ENCODE results near the gene GOT1.

Gene GOT1

DNA sequence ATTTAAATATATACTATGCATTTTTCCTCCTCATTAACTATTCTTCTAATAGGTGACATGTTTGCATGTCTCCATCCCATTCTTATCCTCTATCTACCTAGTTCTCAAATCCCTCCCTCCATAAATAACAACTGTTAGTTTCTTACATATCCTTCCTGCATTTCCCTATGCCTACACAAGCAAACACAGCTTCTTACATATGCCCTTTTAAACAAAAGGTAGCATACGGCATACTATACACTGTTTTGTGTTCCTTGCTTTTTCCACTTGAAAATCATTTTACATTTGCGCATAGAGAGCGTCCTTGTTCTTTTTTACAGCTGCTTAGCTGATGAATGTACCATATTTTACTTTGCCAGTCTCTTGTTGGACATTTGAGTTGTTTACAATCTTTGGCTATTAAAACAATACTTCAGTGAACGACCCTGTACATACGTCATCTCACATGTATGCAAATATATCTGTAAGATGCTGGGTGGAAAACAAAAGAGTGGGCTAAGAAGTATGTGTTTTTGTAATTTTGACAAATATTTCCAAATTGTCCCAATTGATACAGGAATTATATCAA, 7.8 kb downstream of the GOT1 start:
- TF ChIP-seq, protein P1, sequence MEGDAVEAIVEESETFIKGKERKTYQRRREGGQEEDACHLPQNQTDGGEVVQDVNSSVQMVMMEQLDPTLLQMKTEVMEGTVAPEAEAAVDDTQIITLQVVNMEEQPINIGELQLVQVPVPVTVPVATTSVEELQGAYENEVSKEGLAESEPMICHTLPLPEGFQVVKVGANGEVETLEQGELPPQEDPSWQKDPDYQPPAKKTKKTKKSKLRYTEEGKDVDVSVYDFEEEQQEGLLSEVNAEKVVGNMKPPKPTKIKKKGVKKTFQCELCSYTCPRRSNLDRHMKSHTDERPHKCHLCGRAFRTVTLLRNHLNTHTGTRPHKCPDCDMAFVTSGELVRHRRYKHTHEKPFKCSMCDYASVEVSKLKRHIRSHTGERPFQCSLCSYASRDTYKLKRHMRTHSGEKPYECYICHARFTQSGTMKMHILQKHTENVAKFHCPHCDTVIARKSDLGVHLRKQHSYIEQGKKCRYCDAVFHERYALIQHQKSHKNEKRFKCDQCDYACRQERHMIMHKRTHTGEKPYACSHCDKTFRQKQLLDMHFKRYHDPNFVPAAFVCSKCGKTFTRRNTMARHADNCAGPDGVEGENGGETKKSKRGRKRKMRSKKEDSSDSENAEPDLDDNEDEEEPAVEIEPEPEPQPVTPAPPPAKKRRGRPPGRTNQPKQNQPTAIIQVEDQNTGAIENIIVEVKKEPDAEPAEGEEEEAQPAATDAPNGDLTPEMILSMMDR (conservative IDR thresholded peaks at IDR 0.05; ENCODE audit: control insufficient read depth, insufficient read depth, low read depth, low read length) = no peak
- no peak for DNase-seq (ENCODE audit: low read depth)
- no peak overlapping the region for H3K4me3 ChIP-seq (ENCODE audit: control insufficient read depth, low read depth, low read length)

DNA sequence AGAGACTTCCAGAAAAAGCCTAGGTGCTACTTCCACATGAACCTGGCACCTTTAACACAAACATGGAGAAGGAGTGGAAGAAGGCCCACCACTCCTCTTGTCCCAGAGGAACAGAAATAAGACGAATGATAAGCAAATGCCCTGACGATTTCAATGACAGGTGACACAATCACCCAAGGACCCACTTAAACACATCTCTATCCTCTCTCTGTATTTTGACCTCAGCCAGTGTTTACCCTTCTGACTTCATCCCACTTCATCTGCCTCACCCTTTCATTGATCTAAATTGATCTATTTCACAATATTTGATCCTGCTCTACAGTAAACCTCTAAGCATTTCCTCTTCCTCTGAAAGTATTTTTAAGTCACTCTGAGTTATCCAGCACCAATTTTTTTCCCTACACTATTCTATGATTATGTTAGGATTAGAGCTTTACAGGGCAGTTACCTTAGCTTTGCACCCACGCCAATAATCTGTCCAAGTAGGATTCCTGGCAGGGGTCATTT, 9.1 kb downstream of the GOT1 start:
- TF ChIP-seq, protein P1 (conservative IDR thresholded peaks at IDR 0.05; ENCODE audit: control insufficient read depth, insufficient read depth, low read depth, low read length) = no peak
- DNase-seq (ENCODE audit: low read depth) = no peak
- H3K4me3 ChIP-seq (ENCODE audit: control insufficient read depth, low read depth, low read length) = no peak overlapping the region

GRCh38 chr10:99419688-99420087, 10.7 kb downstream of the GOT1 start:
- no peak overlapping the region for H3K4me3 ChIP-seq (ENCODE audit: control insufficient read depth, low read depth, low read length)
- DNase-seq (ENCODE audit: low read depth) = no peak
- TF ChIP-seq, protein P1 (conservative IDR thresholded peaks at IDR 0.05; ENCODE audit: control insufficient read depth, insufficient read depth, low read depth, low read length) = no peak

- TF ChIP-seq, protein P1 (conservative IDR thresholded peaks at IDR 0.05; ENCODE audit: control insufficient read depth, insufficient read depth, low read depth, low read length) = no peak
- DNase-seq (ENCODE audit: low read depth) = no peak
- no peak overlapping the region for H3K4me3 ChIP-seq (ENCODE audit: control insufficient read depth, low read depth, low read length)
Observed at GRCh38 chr10:99418910-99419624, 11.4 kb downstream of the GOT1 start.

- DNase-seq (ENCODE audit: low read depth) = no peak
- H3K4me3 ChIP-seq (ENCODE audit: control insufficient read depth, low read depth, low read length) = no peak overlapping the region
- TF ChIP-seq, protein P1 (conservative IDR thresholded peaks at IDR 0.05; ENCODE audit: control insufficient read depth, insufficient read depth, low read depth, low read length) = no peak
Observed at GRCh38 chr10:99412099-99412498, 18.3 kb downstream of the GOT1 start.

GRCh38 chr10:99411546-99411945, 18.9 kb downstream of the GOT1 start:
- DNase-seq (ENCODE audit: low read depth) = no peak
- H3K4me3 ChIP-seq (ENCODE audit: control insufficient read depth, low read depth, low read length) = no peak overlapping the region
- TF ChIP-seq, protein P1 (conservative IDR thresholded peaks at IDR 0.05; ENCODE audit: control insufficient read depth, insufficient read depth, low read depth, low read length) = no peak

Data from fibroblast of mammary gland (primary cell).